Heart right ventricle (tissue), 16 donors: ENCODE results near the gene RPL12. TPM values are rescaled to one million over a fixed set of nuclear protein-coding genes. Genes with fewer than 3 reads are reported as not detected.
A peak's percentile ranks its signal among the peaks of the same experiment; 100 is the strongest.

Source experiments
- ATAC-seq, 8 donors: fragments of 200-7000 bp; cut with Tn5 transposase; one replicate each; pipeline ENCODE4 v1.9.1; 2020; ENCODE audit warnings: mild to moderate bottlenecking in 8 of 8, moderate library complexity in 8 of 8, moderate number of reproducible peaks in 1 of 8
- DNase-seq, 2 donors: peaks; one replicate each; pipeline ENCODE4 v3.0.0-alpha.2; 2020
- H3K27ac ChIP-seq, 10 donors: fragments of 200-600 bp; sonication (generic) in 2 of 10; one replicate each; pipeline versions ENCODE4 v1.5.0 to v1.8.0; 2020 to 2022; ENCODE audit warnings: mild to moderate bottlenecking in 3 of 10
- H3K27me3 ChIP-seq, 7 donors: fragments of 200-600 bp; one replicate each; pipeline ENCODE4 v1.8.0; 2021 to 2022; ENCODE audit warnings: mild to moderate bottlenecking in 2 of 7
- H3K36me3 ChIP-seq, 9 donors: fragments of 200-600 bp; sonication (generic) in 1 of 9; one replicate each; pipeline versions ENCODE4 v1.5.0 to v1.8.0; 2020 to 2022; ENCODE audit warnings: mild to moderate bottlenecking in 2 of 9
- H3K4me1 ChIP-seq, 9 donors: fragments of 200-600 bp; sonication (generic) in 1 of 9; one replicate each; pipeline versions ENCODE4 v1.5.0 to v1.8.0; 2020 to 2022; ENCODE audit warnings: mild to moderate bottlenecking in 4 of 9
- H3K4me3 ChIP-seq, 10 donors: fragments of 200-600 bp; sonication (generic) in 2 of 10; one replicate each; pipeline versions ENCODE4 v1.5.0 to v1.8.0; 2020 to 2022; ENCODE audit warnings: mild to moderate bottlenecking in 7 of 10, moderate library complexity in 2 of 10
- H3K9me3 ChIP-seq, 11 donors: fragments of 200-600 bp in 10 of 11; sonication (generic) in 2 of 11; one replicate each; pipeline versions ENCODE4 v1.5.0 to v1.8.0; 2013 to 2022; ENCODE audit warnings: mild to moderate bottlenecking in 2 of 11, control low read depth in 1 of 11, moderate library complexity in 1 of 11
- CTCF ChIP-seq, 9 donors: fragments of 200-600 bp; sonication (generic) in 2 of 9; IDR thresholded peaks; one replicate each; pipeline versions ENCODE4 v1.5.0 to v1.8.0; 2021 to 2022; ENCODE audit warnings: antibody characterized with exemption in 9 of 9, mild to moderate bottlenecking in 5 of 9, moderate library complexity in 1 of 9
- WGBS, 2 donors: extraction: QIAGEN DNeasy Blood & Tissue Kit; methylation state at CpG; one replicate each; pipeline ENCODE4 v1.1.7; 2013; ENCODE audit warnings: inconsistent platforms in 1 of 2; 5-methylcytosine and 5-hydroxymethylcytosine counted together
- intact Hi-C, 10 donors: fragments of 100-400 bp; cut with DNase I; formaldehyde crosslinking; loops; one replicate each; pipeline versions ENCODE4 v1.11.1 to v1.14.2; 2022
- polyA plus RNA-seq, 2 donors: library from polyadenylated mRNA; stranded (reverse); fragments of 200-250 nt; gene quantifications; one replicate each; pipeline ENCODE4 v1.2.3, GENCODE V29; 2013
- total RNA-seq, 10 donors: library from RNA; stranded (reverse); fragmentation: NEBNext Ultra II Directional in 3 of 10; extraction: Animal tissue kit (Norgen Biotek cat#: 25700) in 3 of 10; gene quantifications; one replicate each; pipeline versions ENCODE4 v1.2.1 to v1.2.4, GENCODE V29; 2021 to 2023
- donor health status: Arrhythmogenic right ventricular cardiomyopathy.
- donor health status: ischemic (EF 13 %, LVEDD 7.1; RV severe dilation, severe dysfunction).
- donor health status: healthy with polysubstance abuse.
- donor health status: DM: no; HTN: yes; CAD: no.
- donor health status: DM: no; HTN: no; CAD: no.
- donor health status: ischemic (EF 25% LVEDD 6.9; RV normal size, moderate dysfunction).
- donor health status: ischemic (EF 25% LVEDD 5.7; RV mildly dilated, moderate dysfunction).
- donor health status: healthy.
- donor health status: DM: yes; HTN: yes; CAD: no.
- donor health status: Ischemic cardiomyopathy.
- donor health status: ischemic (EF 35%, LVEDD 5.7; RV mildly dilated, moderate dysfunction).
- donor health status: nonischemic (EF 11% LVEDD 7.7; RV severe dilation, severe dysfunction).
- donor health status: DM: yes; HTN: yes; CAD: no.
- donor health status: PGD.
- donor health status: ischemic (EF 29% LVEDD 5.4; RV normal size, mild dysfunction).
- donor health status: nonischemic (EF 23%, LVEDD 6.1; RV moderate dilation, normal function).

RPL12 gene
- total and polyA plus RNA-seq, 12 donors, result 409 to 1,920 (median 536) TPM

GRCh38 chr9:127449332-127449966 lies 1.8 kb downstream of the RPL12 start:
- intact Hi-C loops, result no loop called here
- TF ChIP-seq CTCF (IDR thresholded peaks at IDR 0.05), result no peak
- DNase-seq (no peak), ATAC-seq (no peak)
- WGBS, 2 donors, result 51% methylated on average over 5 of the region's 5 CpGs
- H3K4me1 ChIP-seq, result peaks cover 3 to 48% (median 42%) of the 10 kb centered on the region in 9 donors
- H3K36me3 ChIP-seq, result peaks cover 0 to 61% (median 42%) of the 10 kb centered on the region in 9 donors
- no peaks in the 10 kb centered on the region for H3K27me3 ChIP-seq
- peaks cover 0 to 3% (median 0%) of the 10 kb centered on the region in 11 donors for H3K9me3 ChIP-seq
- H3K4me3 ChIP-seq, result peak overlapping the region in 9 of 10 donors; percentile 38 to 98 (median 88)
- peak overlapping the region in 9 of 10 donors; percentile 90 to 98 (median 96) for H3K27ac ChIP-seq

DNA sequence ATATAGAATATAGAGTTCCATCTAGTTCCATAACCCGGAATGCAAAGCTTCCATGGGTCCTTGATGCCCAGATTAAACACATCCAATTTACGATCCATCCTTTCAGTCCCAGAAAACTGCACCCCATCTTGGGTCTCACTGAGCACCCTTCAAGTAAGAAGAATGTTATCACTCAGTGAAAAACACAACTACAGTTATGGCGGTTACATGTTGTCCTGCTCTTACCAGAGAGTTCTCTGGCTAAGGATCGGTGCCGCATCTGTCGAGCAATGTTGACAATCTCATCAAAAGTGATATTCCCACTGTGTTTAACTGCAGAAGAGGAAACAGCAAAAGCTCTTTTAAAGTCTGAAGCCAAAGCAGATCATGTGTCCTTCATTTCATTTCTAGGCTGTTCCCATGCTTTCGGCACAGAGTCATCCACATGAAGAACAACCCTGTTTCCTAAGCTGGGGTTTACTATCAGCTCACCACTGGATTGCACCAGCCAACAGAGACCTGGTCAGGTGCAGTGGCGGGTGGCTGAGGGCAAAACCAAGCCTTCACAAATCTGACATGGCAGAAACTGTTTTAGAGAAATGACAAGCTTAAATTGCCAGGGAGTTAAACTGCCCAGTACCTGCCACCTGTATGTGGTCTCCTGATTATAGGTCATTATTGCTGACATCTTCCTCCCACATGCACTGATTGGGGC lies 2.9 kb downstream of the RPL12 start:
- intact Hi-C loops, result no loop called here

GRCh38 chr9:127447416-127448111 lies 3.6 kb downstream of the RPL12 start:
- Histone ChIP-seq H3K27ac (no peak overlapping the region), H3K9me3 (peaks cover 0 to 3% (median 0%) of the 10 kb centered on the region in 11 donors), H3K4me3 (no peak overlapping the region), H3K4me1 (peaks cover 3 to 36% (median 31%) of the 10 kb centered on the region in 9 donors), H3K27me3 (no peaks in the 10 kb centered on the region), H3K36me3 (peaks cover 0 to 76% (median 59%) of the 10 kb centered on the region in 9 donors)
- 78% methylated on average over 7 of the region's 7 CpGs for WGBS, 2 donors
- DNase-seq (no peak), ATAC-seq (no peak)
- intact Hi-C loops, result no loop called here
- no peak for TF ChIP-seq CTCF (IDR thresholded peaks at IDR 0.05)

More for the DNA sequence above, 2.9 kb downstream of the RPL12 start:
- no peak for ATAC-seq
- TF ChIP-seq CTCF (IDR thresholded peaks at IDR 0.05), result no peak
- Histone ChIP-seq H3K36me3 (peaks cover 0 to 69% (median 52%) of the 10 kb centered on the region in 9 donors), H3K4me1 (peaks cover 3 to 43% (median 38%) of the 10 kb centered on the region in 9 donors), H3K27ac (peak overlapping the region in 1 of 10 donors; percentile 96), H3K4me3 (peak overlapping the region in 1 of 10 donors; percentile 98), H3K27me3 (no peaks in the 10 kb centered on the region), H3K9me3 (peaks cover 0 to 3% (median 0%) of the 10 kb centered on the region in 11 donors)
- 91 to 93% methylated on average over 8 of the region's 8 CpGs for WGBS, 2 donors
- DNase-seq, result no peak

- H3K27ac ChIP-seq, result no peak overlapping the region
- DNase-seq, result no peak
- no peaks in the 10 kb centered on the region for H3K27me3 ChIP-seq
- TF ChIP-seq CTCF (IDR thresholded peaks at IDR 0.05), result no peak
- peaks cover 0 to 3% (median 0%) of the 10 kb centered on the region in 11 donors for H3K9me3 ChIP-seq
- H3K36me3 ChIP-seq, result peaks cover 0 to 83% (median 66%) of the 10 kb centered on the region in 9 donors
- 87 to 88% methylated on average over 7 of the region's 7 CpGs for WGBS, 2 donors
- no peak for ATAC-seq
- intact Hi-C loops, result no loop called here
- H3K4me1 ChIP-seq, result peaks cover 3 to 29% (median 24%) of the 10 kb centered on the region in 9 donors
- H3K4me3 ChIP-seq, result no peak overlapping the region
Measured at GRCh38 chr9:127446713-127447415, 4.3 kb downstream of the RPL12 start.
